HEK293 (cell line): ENCODE data around the gene ZFC3H1.
A peak's percentile ranks its signal among the peaks of the same experiment; 100 is the strongest.

Experiments
- CTCF ChIA-PET: fragments of 350-600 bp; formaldehyde crosslinking; extraction: SDS; loops from one replicate; lab custom pipeline; 2021; ENCODE audit warnings: antibody characterized with exemption; lab: Yijun Ruan, JAX
- POLR2A ChIA-PET: fragments of 300-600 bp; formaldehyde crosslinking; extraction: SDS; loops from one replicate; lab custom pipeline; 2020; ENCODE audit warnings: antibody characterized with exemption, inconsistent platforms; lab: Yijun Ruan, JAX
- H3K27ac ChIP-seq: fragments of 200-500 bp; sonication (Bioruptor generic); 2 replicates; pipeline ENCODE4 v1.5.1; 2014; ENCODE audit warnings: low read depth, low read length, control low read depth, inconsistent platforms; ENCODE audit errors: extremely low read depth
- H3K36me3 ChIP-seq, 2 experiments: fragments of 200-500 bp in 1 of 2; sonication (Bioruptor generic) in 1 of 2; 1 replicate in 1 of 2; 2 replicates in 1 of 2; pipeline ENCODE4 v1.5.1; 2014 to 2017; ENCODE audit warnings: inconsistent platforms in 2 of 2, low read length in 2 of 2; ENCODE audit not compliant: control insufficient read depth in 2 of 2, insufficient read depth in 1 of 2
- H3K4me1 ChIP-seq: fragments of 200-500 bp; sonication (Bioruptor generic); 2 replicates; pipeline ENCODE4 v1.5.1; 2014; ENCODE audit warnings: mild to moderate bottlenecking, low read length, inconsistent platforms; ENCODE audit not compliant: control insufficient read depth, insufficient read depth
- H3K4me3 ChIP-seq: 2 replicates; pipeline ENCODE4 v1.5.1; 2011; ENCODE audit warnings: low read depth, mild to moderate bottlenecking, control low read depth, low read length, moderate library complexity
- H3K9me3 ChIP-seq: fragments of 200-500 bp; sonication (Bioruptor generic); 2 replicates; pipeline ENCODE4 v1.5.1; 2014; ENCODE audit warnings: low read depth, low read length, inconsistent platforms; ENCODE audit not compliant: control insufficient read depth, insufficient read depth
- ATF2 ChIP-seq: fragments of 450-650 bp; formaldehyde crosslinking; IDR thresholded peaks from 2 replicates; pipeline ENCODE4 v1.5.1; 2016; ENCODE audit warnings: missing biosample characterization, missing genetic modification characterization, low read depth
- HOXD13 ChIP-seq: sonication (generic); formaldehyde crosslinking; IDR thresholded peaks from 2 replicates; pipeline ENCODE4 v1.8.0; 2022; ENCODE audit warnings: missing genetic modification reagents, borderline replicate concordance
- KLF1 ChIP-seq: fragments of 450-650 bp; formaldehyde crosslinking; IDR thresholded peaks from 2 replicates; pipeline ENCODE4 v1.5.1; 2016; ENCODE audit warnings: missing biosample characterization, missing genetic modification characterization
- MYNN ChIP-seq: fragments of 450-650 bp; formaldehyde crosslinking; IDR thresholded peaks from 2 replicates; pipeline ENCODE4 v1.5.1; 2016; ENCODE audit warnings: missing biosample characterization, missing genetic modification characterization, borderline replicate concordance
- PRDM6 ChIP-seq: fragments of 450-650 bp; formaldehyde crosslinking; IDR thresholded peaks from 2 replicates; pipeline ENCODE4 v1.5.1; 2017; ENCODE audit warnings: missing biosample characterization, missing genetic modification characterization
- REPIN1 ChIP-seq: fragments of 450-650 bp; formaldehyde crosslinking; IDR thresholded peaks from 2 replicates; pipeline ENCODE4 v1.5.1; 2017; ENCODE audit warnings: missing biosample characterization, missing genetic modification characterization, low read depth
- SP3 ChIP-seq: fragments of 450-650 bp; formaldehyde crosslinking; IDR thresholded peaks from 2 replicates; pipeline ENCODE4 v1.5.1; 2016; ENCODE audit warnings: missing biosample characterization, missing genetic modification characterization
- ZBTB17 ChIP-seq: fragments of 450-650 bp; formaldehyde crosslinking; IDR thresholded peaks from 2 replicates; pipeline ENCODE4 v1.5.1; 2016; ENCODE audit warnings: missing biosample characterization, missing genetic modification characterization
- ZBTB26 ChIP-seq: fragments of 450-650 bp; formaldehyde crosslinking; optimal IDR thresholded peaks from 2 replicates; pipeline ENCODE3; 2016; ENCODE audit warnings: missing biosample characterization, mild to moderate bottlenecking, missing genetic modification characterization
- ZBTB44 ChIP-seq: fragments of 450-650 bp; IDR thresholded peaks from 2 replicates; pipeline ENCODE4 v1.5.1; 2018; ENCODE audit warnings: missing biosample characterization, mild to moderate bottlenecking, missing genetic modification characterization
- ZNF341 ChIP-seq: fragments of 450-650 bp; formaldehyde crosslinking; IDR thresholded peaks from 2 replicates; pipeline ENCODE4; 2016; ENCODE audit warnings: low read depth, missing biosample characterization, missing genetic modification characterization
- ZNF513 ChIP-seq: fragments of 450-650 bp; IDR thresholded peaks from 2 replicates; pipeline ENCODE4 v1.5.1; 2018; ENCODE audit warnings: missing biosample characterization, missing genetic modification characterization
- ZNF530 ChIP-seq: fragments of 450-650 bp; formaldehyde crosslinking; IDR thresholded peaks from 2 replicates; pipeline ENCODE4 v1.5.1; 2016; ENCODE audit warnings: low read depth, missing biosample characterization, missing genetic modification characterization
- ZNF544 ChIP-seq: fragments of 450-650 bp; formaldehyde crosslinking; IDR thresholded peaks from 2 replicates; pipeline ENCODE4 v1.5.0; 2017; ENCODE audit warnings: missing biosample characterization, missing genetic modification characterization
- ZNF843 ChIP-seq: fragments of 450-650 bp; formaldehyde crosslinking; IDR thresholded peaks from 2 replicates; pipeline ENCODE4 v1.5.1; 2016; ENCODE audit warnings: missing biosample characterization, missing genetic modification characterization

The ZFC3H1 gene

GRCh38 chr12:71662849-71663560, 643 bp downstream of the ZFC3H1 start (continued):
- peak; percentile 64 for TF ChIP-seq ZNF513 (tag by site-specific recombination)
- no peak for TF ChIP-seq KLF1
- TF ChIP-seq SP3 (tag by site-specific recombination): peak; percentile 51; the same call in 1 of the 2 replicates
- peak; percentile 92 for TF ChIP-seq ZNF341 (tag by site-specific recombination)
- no peak for TF ChIP-seq ZBTB44
- 0 out of 2 replicates have a peak, but pooled peaks have one; percentile 21 for TF ChIP-seq MYNN (tag by site-specific recombination)
- TF ChIP-seq ZBTB26 (tag by site-specific recombination): peak; percentile 52
- TF ChIP-seq REPIN1 (tag by site-specific recombination): 0 out of 2 replicates have a peak, but pooled peaks have one; percentile 53
- TF ChIP-seq, all 188 proteins: peak for 22

- Histone ChIP-seq H3K36me3 (peaks cover 21 to 33% of the 10 kb centered on the region in 2 experiments), H3K4me1 (peaks cover 2% of the 10 kb centered on the region; the same call in 1 of the 2 replicates), H3K4me3 (peak overlapping the region; percentile 71), H3K9me3 (no peaks in the 10 kb centered on the region), H3K27ac (no peak overlapping the region)
- ChIA-PET POLR2A (interaction anchor here (1.0 to 2.9 kb wide), 5 partner anchors 23 to 186 kb away, joined by 3 to 90 read pairs (median 9); partner anchors contain the start of genes RAB21 and TMEM19), CTCF (interaction anchor here (0.6 to 0.7 kb wide), 3 partner anchors 197 to 1966 kb away, joined by 3 to 4 read pairs (median 3); no protein-coding TSS in a partner anchor)
- TF ChIP-seq ATF2 (tag by site-specific recombination): no peak
- TF ChIP-seq ZNF544 (tag by site-specific recombination): no peak
- no peak for TF ChIP-seq HOXD13 (CRISPR knock-in tag)
- TF ChIP-seq PRDM6 (tag by site-specific recombination): peak; percentile 64
- TF ChIP-seq ZNF843: no peak
- TF ChIP-seq ZBTB17 (tag by site-specific recombination): no peak
- TF ChIP-seq ZNF530 (tag by site-specific recombination): no peak
Observed at GRCh38 chr12:71661977-71662530, 1.6 kb downstream of the ZFC3H1 start.
